Spleen (tissue), 7 donors: Measurements from ENCODE around the gene ATL1.

Experiments used
- CTCF ChIP-seq, 11 experiments: fragments of 200-600 bp in 7 of 11; fragments of 450-650 bp in 4 of 11; sonication (generic) in 4 of 11; IDR thresholded peaks in 8 of 11; conservative IDR thresholded peaks in 3 of 11; 1 replicate in 7 of 11; 2 replicates in 4 of 11; pipeline versions ENCODE4 v1.4.0 to v1.8.0; 2016 to 2021; ENCODE audit warnings: antibody characterized with exemption in 11 of 11, inconsistent platforms in 4 of 11, mild to moderate bottlenecking in 1 of 11
- POLR2A ChIP-seq, 3 donors: fragments of 450-650 bp; IDR thresholded peaks; one replicate each; pipeline ENCODE4 v1.5.1; 2017; ENCODE audit warnings: antibody characterized with exemption in 3 of 3, mild to moderate bottlenecking in 1 of 3
- POLR2AphosphoS5 ChIP-seq, 3 donors: sonication (generic); formaldehyde crosslinking; IDR thresholded peaks; one replicate each; pipeline ENCODE4 v1.5.1; 2017; ENCODE audit warnings: antibody characterized with exemption in 3 of 3
- donor health status: DM: no; HTN: no; CAD: no; lungs with moderate emphysema.
- donor health status: DM: no; HTN: no; CAD: no.
- donor health status: DM: no; HTN: no; CAD: no.

DNA sequence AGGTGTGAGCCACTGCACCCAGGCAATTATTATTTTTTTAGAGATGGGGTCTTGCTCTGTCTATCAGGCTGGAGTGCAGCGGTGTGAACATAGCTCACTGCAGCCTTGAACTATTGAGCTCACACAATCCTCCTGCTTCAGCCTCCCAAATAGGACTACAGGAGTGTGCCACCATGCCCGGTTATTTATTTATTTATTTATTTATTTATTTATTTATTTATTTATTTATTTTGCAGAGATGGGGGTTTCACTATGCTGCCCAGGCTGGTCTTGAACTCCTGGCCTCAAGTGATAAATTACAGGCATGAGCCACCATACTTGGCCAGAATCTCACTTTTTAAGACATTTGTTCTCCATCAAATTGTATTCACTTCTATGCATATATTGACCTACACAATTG is 56.3 kb downstream of the ATL1 start:
- TF ChIP-seq POLR2A (IDR thresholded peaks at IDR 0.05), result no peak
- TF ChIP-seq CTCF (IDR thresholded peaks at IDR 0.05 in 8 of 11, conservative IDR thresholded peaks at IDR 0.05 in 3 of 11), result no peak
- no peak for TF ChIP-seq POLR2AphosphoS5 (IDR thresholded peaks at IDR 0.05)
